ENCODE results near the gene TMIE.
A peak's percentile ranks its signal among the peaks of the same experiment; 100 is the strongest.
"Not testable (repeated sequence)": the region's sequence is repeated elsewhere in the genome, so short reads cannot be mapped to it uniquely, and the experiment has no call there.

The TMIE gene

GRCh38 chr3:46692566-46692990 lies 8.6 kb upstream of the TMIE start:
- Mint-ChIP-seq H3K36me3 (ENCODE audit: low read depth) (no peaks in the 10 kb centered on the region), H3K4me1 (ENCODE audit: low read depth) (peaks cover 22% of the 10 kb centered on the region), H3K4me3 (peak overlapping the region; percentile 71), H3K27me3 (ENCODE audit: low read depth) (peaks cover 21% of the 10 kb centered on the region), H3K27ac (no peak overlapping the region), H3K9me3 (no peaks in the 10 kb centered on the region)

GRCh38 chr3:46693038-46693891 lies 7.9 kb upstream of the TMIE start, which contains the start of gene ALS2CL:
ALS2CL (minus strand) TSS chr3:46693679; CDS start chr3:46689440, 4,239 bp downstream.
- peak within 1 kb of the TSS; percentile 71 for H3K4me3 Mint-ChIP-seq
- no peaks in the 10 kb centered on the region for H3K36me3 Mint-ChIP-seq (ENCODE audit: low read depth)
- H3K4me1 Mint-ChIP-seq (ENCODE audit: low read depth) = peaks cover 22% of the 10 kb centered on the region
- H3K27me3 Mint-ChIP-seq (ENCODE audit: low read depth) = peaks cover 21% of the 10 kb centered on the region
- H3K9me3 Mint-ChIP-seq = no peaks in the 10 kb centered on the region
- H3K27ac Mint-ChIP-seq = no peak within 1 kb of the TSS

GRCh38 chr3:46693892-46694226 lies 7.3 kb upstream of the TMIE start:
- Mint-ChIP-seq H3K4me3 (no peak overlapping the region), H3K36me3 (ENCODE audit: low read depth) (no peaks in the 10 kb centered on the region), H3K9me3 (no peaks in the 10 kb centered on the region), H3K4me1 (ENCODE audit: low read depth) (peaks cover 22% of the 10 kb centered on the region), H3K27me3 (ENCODE audit: low read depth) (peaks cover 21% of the 10 kb centered on the region), H3K27ac (no peak overlapping the region)

GRCh38 chr3:46694520-46694919 lies 6.7 kb upstream of the TMIE start:
- Mint-ChIP-seq H3K27me3 (ENCODE audit: low read depth) (peaks cover 25% of the 10 kb centered on the region), H3K27ac (no peak overlapping the region), H3K9me3 (no peaks in the 10 kb centered on the region), H3K4me1 (ENCODE audit: low read depth) (peaks cover 22% of the 10 kb centered on the region), H3K36me3 (ENCODE audit: low read depth) (no peaks in the 10 kb centered on the region), H3K4me3 (peak overlapping the region; percentile 34)

GRCh38 chr3:46695177-46695961 lies 5.8 kb upstream of the TMIE start:
- Mint-ChIP-seq H3K4me3 (peak overlapping the region; percentile 26), H3K9me3 (no peaks in the 10 kb centered on the region), H3K4me1 (ENCODE audit: low read depth) (peaks cover 20% of the 10 kb centered on the region), H3K36me3 (ENCODE audit: low read depth) (no peaks in the 10 kb centered on the region), H3K27ac (peak overlapping the region; percentile 72), H3K27me3 (ENCODE audit: low read depth) (peaks cover 34% of the 10 kb centered on the region)

GRCh38 chr3:46695962-46696894 lies 5.0 kb upstream of the TMIE start:
- Mint-ChIP-seq H3K36me3 (ENCODE audit: low read depth) (no peaks in the 10 kb centered on the region), H3K4me1 (ENCODE audit: low read depth) (peaks cover 20% of the 10 kb centered on the region), H3K9me3 (no peaks in the 10 kb centered on the region), H3K27ac (peak overlapping the region; percentile 9), H3K27me3 (ENCODE audit: low read depth) (peaks cover 35% of the 10 kb centered on the region), H3K4me3 (no peak overlapping the region)

- H3K27ac Mint-ChIP-seq = no peak overlapping the region
- H3K27me3 Mint-ChIP-seq (ENCODE audit: low read depth) = peaks cover 35% of the 10 kb centered on the region
- no peak overlapping the region for H3K4me3 Mint-ChIP-seq
- H3K9me3 Mint-ChIP-seq = no peaks in the 10 kb centered on the region
- no peaks in the 10 kb centered on the region for H3K36me3 Mint-ChIP-seq (ENCODE audit: low read depth)
- H3K4me1 Mint-ChIP-seq (ENCODE audit: low read depth) = peaks cover 14% of the 10 kb centered on the region
Observed at GRCh38 chr3:46699676-46700523, 1.3 kb upstream of the TMIE start.

GRCh38 chr3:46700772-46701171 lies 420 bp upstream of the TMIE start:
- peaks cover 5% of the 10 kb centered on the region for H3K4me1 Mint-ChIP-seq (ENCODE audit: low read depth)
- no peaks in the 10 kb centered on the region for H3K36me3 Mint-ChIP-seq (ENCODE audit: low read depth)
- no peak overlapping the region for H3K4me3 Mint-ChIP-seq
- no peaks in the 10 kb centered on the region for H3K9me3 Mint-ChIP-seq
- no peak overlapping the region for H3K27ac Mint-ChIP-seq
- H3K27me3 Mint-ChIP-seq (ENCODE audit: low read depth) = peaks cover 35% of the 10 kb centered on the region

GRCh38 chr3:46702246-46703012 lies 1.2 kb downstream of the TMIE start:
- Mint-ChIP-seq H3K36me3 (ENCODE audit: low read depth) (no peaks in the 10 kb centered on the region), H3K9me3 (no peaks in the 10 kb centered on the region), H3K27ac (no peak overlapping the region), H3K27me3 (ENCODE audit: low read depth) (peaks cover 35% of the 10 kb centered on the region), H3K4me3 (no peak overlapping the region), H3K4me1 (ENCODE audit: low read depth) (peaks cover 1% of the 10 kb centered on the region)

- Mint-ChIP-seq H3K4me1 (ENCODE audit: low read depth) (peaks cover 1% of the 10 kb centered on the region), H3K27ac (no peak overlapping the region), H3K9me3 (no peaks in the 10 kb centered on the region), H3K36me3 (ENCODE audit: low read depth) (no peaks in the 10 kb centered on the region), H3K27me3 (ENCODE audit: low read depth) (peaks cover 35% of the 10 kb centered on the region), H3K4me3 (no peak overlapping the region)
Observed at GRCh38 chr3:46703013-46703520, 1.9 kb downstream of the TMIE start.

GRCh38 chr3:46704346-46704745 lies 3.2 kb downstream of the TMIE start:
- H3K27me3 Mint-ChIP-seq (ENCODE audit: low read depth) = peaks cover 32% of the 10 kb centered on the region
- not testable (repeated sequence) for H3K4me1 Mint-ChIP-seq (ENCODE audit: low read depth); H3K36me3 Mint-ChIP-seq (ENCODE audit: low read depth); H3K9me3 Mint-ChIP-seq; H3K27ac Mint-ChIP-seq; H3K4me3 Mint-ChIP-seq

- H3K36me3 Mint-ChIP-seq (ENCODE audit: low read depth) = no peaks in the 10 kb centered on the region
- no peak overlapping the region for H3K27ac Mint-ChIP-seq
- H3K27me3 Mint-ChIP-seq (ENCODE audit: low read depth) = peaks cover 25% of the 10 kb centered on the region
Observed at GRCh38 chr3:46705022-46705530, 3.9 kb downstream of the TMIE start.

More at GRCh38 chr3:46705022-46705530, 3.9 kb downstream of the TMIE start:
- no peaks in the 10 kb centered on the region for H3K9me3 Mint-ChIP-seq
- peaks cover 1% of the 10 kb centered on the region for H3K4me1 Mint-ChIP-seq (ENCODE audit: low read depth)
- H3K4me3 Mint-ChIP-seq = no peak overlapping the region
